ENCODE measurements around the gene SERINC5.
"Not testable (repeated sequence)": the region's sequence is repeated elsewhere in the genome, so short reads cannot be mapped to it uniquely, and the experiment has no call there.

The SERINC5 gene

DNA sequence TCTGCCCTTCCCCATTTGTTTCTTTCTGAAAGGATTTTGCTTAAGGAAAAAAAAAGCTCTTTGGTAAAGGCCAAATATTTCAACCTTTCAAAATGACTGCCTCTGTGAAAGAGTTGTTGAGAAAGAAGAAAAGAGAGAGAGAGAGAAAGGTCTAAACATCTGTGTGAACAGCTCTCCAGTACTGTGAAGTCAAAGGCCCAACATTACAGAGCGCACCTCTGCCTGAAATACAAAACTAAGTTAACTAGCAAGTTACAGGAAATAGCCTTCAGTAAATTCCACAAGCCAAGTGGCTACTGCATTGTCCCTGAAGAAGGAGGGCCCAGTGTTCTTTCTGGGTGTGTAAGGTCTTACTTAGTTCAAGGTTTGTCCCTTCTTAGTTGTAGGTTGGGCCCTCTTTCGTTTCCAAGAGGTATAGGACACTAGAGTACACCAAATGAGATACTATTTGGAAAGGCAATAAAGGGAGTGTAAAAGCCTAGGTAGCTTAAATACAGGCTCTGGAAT, 116.3 kb downstream of the SERINC5 start:
- DNase-seq (ENCODE audit: low read depth in 2 of 2) = no peak

DNA sequence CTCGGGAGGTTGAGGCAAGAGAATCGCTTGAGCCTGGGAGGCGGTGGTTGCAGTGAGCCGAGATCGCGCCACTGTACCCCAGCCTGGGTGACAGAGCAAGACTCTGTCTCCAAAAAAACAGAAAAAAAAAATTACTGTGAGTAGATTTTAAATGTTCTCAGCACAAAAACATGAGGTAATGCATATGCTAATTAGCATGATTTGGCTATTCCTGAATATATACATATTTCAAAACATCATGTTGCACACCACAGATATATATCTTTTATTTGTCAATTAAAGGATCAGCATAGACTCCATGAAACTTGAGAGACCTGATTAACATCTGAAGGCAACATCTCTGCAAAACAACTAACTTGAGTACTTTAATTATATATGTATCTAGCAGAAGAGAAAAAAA, 117.4 kb downstream of the SERINC5 start:
- no peak for DNase-seq (ENCODE audit: low read depth in 2 of 2)

DNA sequence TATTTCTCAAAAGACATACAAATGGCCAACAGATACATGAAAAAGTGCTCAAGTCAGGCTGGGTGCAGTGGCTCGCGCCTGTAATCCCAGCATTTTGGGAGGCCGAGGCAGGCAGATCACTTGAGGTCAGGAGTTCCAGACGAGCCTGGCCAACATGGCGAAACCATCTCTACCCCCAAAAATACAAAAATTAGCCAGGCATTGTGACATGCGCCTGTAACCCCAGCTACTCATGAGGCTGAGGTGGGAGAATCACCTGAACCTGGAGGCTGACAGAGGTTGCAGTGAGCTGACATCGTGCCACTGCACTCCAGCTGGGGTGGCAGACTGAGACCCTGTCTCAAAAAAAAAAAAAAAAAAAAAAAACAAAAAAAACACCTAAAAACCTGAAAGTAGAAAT, 119.0 kb downstream of the SERINC5 start:
- DNase-seq (ENCODE audit: low read depth in 2 of 2) = not testable (repeated sequence)

DNA sequence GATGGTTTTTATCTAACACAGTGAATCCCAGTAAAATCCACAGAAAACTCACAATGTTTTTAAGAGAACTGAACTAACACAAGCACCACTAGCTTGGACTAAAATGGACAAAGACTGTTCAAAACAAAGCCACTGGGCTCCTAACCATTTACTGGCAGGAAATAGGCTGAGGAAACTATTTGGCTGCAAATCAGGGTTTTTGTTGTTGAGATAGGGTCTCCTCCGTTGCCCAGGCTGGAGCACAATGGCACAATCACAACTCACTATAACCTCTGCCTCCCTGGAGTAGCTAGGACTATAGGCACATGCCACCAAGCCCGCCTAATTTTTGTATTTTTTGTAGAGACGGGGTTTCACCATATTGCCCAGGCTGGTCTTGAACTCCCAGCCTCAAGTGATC, 121.0 kb downstream of the SERINC5 start:
- no peak for DNase-seq (ENCODE audit: low read depth in 2 of 2)

DNA sequence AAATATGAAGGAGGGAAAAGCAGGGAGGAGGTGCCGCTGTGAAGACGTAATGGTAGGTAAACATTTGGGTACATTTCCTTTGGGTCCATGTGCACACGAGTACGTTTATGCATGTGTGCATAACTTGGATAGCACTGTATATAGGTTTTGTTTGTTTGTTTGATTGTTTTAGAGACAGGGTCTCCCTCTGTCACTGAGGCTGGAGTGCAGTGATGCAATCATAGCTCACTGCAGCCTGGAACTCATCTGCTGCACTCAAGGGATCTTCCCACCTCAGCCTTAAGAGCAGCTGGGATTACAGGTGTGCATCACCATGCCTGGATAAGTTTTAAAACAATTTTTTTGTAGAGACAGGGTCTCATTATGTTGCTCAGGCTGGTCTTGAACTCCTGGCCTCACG, 126.7 kb downstream of the SERINC5 start:
- no peak for DNase-seq (ENCODE audit: low read depth in 2 of 2)

DNA sequence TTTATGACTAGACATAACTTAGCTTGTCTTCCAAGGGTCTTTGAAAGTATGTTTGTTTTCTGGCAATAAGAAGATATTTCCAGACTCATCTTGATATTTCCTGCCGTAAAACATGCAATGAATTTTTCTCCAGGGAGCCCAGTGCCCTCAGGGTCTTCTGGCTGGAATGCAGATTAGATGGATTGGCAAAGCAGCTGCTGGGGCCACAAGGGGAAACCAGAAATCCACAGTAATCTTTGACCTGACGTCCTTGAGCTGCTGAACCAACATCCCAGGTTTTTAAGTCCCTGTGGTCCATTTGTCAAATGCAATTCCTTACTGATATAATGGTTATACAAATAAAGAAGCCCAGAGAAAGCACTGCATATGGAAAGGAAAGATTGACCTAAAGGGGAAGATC, 127.7 kb downstream of the SERINC5 start:
- DNase-seq (ENCODE audit: low read depth in 2 of 2) = peak in 1 of 2 experiments; percentile 19

DNA sequence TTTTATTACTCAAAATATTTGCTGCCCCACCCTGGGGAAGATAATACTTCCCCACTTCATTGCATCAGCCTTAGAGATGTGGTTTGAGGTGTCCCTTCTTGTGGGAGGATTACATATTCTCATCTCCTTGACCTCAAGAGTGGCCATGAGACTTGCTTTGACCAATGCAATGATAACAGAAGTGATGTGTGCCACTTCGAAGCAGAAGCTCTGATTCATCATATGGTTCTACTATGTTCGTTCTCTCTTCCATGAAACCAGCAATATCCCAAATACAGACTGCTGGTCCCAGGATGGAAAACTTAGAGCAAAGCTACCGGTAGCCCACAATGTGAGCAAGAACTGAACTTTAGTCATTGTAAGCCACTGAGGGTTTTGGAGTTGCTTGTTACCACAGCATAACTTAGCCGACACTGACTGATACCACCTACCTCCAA, 128.7 kb downstream of the SERINC5 start:
- no peak for DNase-seq (ENCODE audit: low read depth in 2 of 2)

DNA sequence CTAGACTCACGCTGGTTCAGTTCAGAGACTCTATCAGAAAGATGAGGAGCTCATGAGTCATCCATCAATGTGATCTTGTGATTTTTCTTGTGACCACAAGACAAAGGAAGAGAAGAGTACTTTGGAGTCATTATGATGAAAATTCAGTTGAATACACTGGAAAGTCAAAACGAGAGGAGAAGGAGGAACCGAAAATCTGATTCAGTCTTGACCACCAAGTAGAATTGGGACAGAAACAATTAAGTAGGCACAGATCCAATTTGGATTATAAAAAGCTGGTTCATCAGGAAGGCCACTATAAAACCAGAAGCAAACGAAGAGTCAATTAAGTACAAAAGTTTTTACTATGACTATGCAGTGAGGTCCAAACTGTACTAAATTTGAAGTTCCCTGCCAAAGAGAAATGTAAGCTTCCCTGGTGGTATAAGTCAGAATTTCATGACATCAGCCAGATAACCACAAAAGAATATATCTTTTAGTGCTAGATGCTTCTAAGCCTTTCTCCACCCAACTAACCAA, 129.8 kb downstream of the SERINC5 start:
- DNase-seq (ENCODE audit: low read depth in 2 of 2) = peak in 1 of 2 experiments; percentile 19

DNA sequence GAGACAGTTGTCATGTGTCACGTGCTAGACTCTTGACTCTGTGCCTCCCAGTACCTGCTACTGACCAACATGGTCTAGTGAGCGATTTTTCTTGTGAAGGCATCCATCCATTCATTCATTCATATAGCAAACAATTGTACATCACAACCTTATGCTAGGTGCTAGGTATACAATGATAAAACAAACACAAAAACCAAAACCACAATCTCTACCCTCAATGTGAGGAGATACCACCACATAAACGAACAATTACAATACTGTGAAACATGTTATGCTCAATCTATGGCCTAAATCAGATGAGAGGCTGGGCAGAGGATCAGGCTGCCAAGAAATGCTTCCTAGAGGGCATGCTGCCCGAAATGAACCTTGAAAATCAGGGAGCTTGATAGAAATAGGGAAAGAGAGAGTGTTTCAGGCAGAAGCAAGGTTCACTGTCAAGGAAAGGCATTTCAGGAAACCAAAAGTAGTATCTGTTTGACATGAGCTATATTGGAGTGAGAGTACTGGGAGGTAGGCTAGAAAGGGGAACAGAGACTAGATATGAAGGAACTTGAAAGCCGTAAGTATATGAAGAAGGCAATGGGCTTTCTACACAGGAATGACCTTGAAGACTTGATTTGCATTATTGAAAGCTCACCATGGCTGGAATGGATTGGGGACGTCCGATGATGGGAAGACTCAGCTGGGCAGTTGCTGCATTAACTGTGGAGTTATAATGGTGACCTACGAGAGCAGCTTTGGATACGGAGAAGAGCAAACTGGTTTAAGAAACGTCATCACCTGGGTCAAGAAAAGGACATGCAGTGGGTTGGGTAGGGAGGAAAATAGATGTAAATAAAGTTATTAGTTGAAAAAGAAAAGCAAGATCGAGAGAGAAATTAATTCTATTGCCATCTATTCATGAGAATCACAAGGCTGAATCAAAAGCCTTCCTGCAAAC, 130.6 kb downstream of the SERINC5 start:
- DNase-seq (ENCODE audit: low read depth in 2 of 2) = no peak

DNA sequence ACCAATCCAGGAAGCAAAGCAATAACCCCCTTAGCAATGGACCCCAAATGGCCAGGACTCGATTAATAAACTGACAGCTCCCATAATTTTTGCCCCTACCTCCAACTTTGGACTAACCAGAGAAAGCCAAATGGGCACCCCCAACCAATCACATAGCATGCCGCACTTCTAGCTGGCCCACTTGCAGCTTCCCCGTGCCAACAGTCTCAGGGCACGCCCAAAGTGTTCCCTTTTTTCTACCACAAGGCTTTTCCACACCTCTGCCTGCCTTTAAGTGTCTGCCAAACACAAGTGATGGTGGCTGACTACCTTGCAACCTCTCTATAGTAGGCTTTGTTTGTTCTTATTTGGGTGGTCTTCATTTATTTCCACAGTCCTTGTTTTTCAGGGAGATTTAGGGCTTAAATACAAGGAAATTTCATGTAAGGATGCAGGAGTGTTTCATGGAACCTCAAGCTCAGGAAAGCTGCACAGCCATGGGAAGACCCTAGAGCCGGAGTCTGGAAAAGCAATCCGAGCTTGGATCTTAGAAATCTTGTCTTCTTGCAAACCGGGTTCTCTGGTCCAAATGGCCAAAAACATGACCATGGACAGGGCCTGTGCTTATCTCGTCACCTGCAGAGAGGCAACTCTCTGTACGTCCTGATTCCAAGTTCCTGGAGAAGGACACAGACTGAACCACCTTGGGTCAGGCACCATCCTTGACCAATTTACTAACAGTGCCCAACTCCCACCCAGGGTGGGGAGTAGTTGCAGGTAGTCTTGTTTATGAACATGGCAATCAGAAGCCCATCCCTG, 131.5 kb downstream of the SERINC5 start:
- no peak for DNase-seq (ENCODE audit: low read depth in 2 of 2)

DNA sequence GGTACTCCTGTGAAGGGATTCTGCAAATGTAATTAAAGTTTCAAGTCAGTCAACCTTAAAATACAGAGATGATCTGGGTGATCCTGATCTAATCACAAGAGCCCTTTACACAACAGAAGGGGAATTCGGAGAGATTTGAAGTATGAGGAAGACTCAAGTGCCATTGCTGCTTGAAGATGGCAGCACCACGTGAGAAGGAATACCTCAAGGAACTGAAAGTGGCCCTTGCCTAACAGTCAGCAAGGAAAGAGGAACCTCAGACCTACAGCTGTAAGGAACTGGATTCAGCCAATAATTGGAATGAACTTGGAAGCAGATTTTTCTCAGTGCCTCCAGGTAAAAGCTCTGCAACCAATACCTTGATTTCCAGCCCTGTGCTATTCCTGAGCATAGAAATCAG, 133.3 kb downstream of the SERINC5 start:
- DNase-seq (ENCODE audit: low read depth in 2 of 2) = no peak

DNA sequence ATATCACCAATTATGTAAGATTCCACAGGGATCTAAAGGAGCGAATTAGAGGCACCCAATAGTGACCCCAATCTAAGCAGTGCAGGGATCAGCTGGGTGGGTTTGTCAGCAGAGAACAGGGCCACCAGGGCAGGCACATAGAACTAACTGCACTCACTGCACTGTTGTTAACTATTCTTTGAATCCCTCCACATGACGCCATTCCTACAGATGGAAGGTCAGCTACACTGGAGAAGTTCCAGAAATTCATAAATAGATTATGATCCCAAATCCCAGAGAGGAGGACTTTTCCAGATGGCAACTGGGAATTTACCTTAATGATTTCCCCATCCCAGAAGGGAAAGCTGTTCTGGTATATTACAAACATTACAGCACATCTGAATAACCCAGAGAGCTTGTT, 136.5 kb downstream of the SERINC5 start:
- no peak for DNase-seq (ENCODE audit: low read depth in 2 of 2)

DNA sequence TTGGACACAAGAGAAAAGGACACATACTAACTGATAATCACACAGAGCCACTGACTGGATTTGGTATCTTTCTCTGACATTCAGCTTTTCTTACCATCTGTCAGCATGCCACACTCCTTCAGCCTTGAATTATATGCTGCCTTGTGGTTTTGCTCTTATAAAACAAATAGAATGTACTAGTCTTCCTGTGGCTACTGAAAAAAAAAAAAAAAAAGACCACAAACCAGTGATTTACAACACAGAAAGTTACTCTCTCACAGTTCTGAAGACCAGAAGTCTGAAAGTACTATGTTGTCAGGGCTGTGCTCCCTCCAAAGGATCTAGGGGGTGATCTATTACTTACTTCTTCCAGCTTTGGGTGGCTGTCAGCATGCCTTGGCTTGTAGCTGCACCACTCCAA, 138.4 kb downstream of the SERINC5 start:
- DNase-seq (ENCODE audit: low read depth in 2 of 2) = no peak

DNA sequence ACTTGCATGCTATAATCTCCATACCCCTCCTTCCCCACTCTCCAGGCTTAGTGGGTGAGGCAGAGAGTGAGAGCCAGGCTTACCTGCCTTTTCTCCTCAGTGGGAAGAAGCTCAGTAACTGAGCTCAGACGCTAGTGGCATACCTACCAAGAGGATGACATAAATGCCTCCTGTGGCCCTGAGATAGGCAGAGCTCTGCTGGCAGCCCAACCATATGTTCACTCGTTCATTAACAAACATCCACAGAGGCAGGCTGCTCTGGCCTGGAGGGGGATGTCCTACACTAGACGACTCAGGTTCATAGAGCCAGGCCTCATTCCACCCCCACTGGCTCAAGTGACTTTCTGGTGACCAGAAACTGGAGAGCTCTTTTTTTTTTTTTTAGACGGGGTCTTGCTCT, 139.4 kb downstream of the SERINC5 start:
- DNase-seq (ENCODE audit: low read depth in 2 of 2) = no peak

DNA sequence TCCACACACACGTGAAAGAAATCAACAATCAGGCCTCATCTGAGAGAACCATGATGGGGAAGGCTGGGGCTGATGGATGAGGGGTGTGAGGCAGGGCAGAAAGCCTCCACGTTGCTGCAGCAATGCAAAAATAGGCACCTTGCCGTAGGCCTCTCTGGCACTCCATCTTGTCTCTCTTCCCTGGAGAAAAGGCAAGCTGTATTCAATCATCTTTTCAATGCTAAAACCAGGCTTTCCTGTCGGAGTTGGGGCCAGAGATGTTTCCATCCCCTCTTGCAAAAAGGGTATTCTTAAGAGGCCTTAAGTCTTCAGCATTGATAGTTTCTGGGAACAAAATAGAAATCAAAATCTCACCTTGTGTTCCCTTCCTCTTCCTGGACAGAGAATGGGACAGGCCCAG, 139.8 kb downstream of the SERINC5 start:
- no peak for DNase-seq (ENCODE audit: low read depth in 2 of 2)

DNA sequence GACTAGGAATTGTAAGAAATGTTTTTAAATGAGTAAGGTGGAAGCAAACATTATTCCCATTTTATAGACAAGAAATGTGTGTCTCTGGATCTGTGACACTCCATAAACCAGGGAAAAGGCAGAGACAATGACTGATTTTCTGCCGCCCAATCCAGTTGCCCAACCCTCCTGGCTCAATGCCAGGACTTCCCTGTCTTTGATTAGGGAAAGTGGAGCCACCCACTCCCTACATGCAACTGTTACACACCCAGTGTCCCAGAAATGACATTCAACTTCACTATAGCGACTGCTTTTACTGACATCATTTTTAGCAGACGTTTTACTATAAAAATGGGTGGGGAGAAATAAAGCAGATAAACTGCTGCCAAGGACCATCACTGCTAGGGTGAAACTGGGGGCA, 141.0 kb downstream of the SERINC5 start:
- DNase-seq (ENCODE audit: low read depth in 2 of 2) = no peak

DNA sequence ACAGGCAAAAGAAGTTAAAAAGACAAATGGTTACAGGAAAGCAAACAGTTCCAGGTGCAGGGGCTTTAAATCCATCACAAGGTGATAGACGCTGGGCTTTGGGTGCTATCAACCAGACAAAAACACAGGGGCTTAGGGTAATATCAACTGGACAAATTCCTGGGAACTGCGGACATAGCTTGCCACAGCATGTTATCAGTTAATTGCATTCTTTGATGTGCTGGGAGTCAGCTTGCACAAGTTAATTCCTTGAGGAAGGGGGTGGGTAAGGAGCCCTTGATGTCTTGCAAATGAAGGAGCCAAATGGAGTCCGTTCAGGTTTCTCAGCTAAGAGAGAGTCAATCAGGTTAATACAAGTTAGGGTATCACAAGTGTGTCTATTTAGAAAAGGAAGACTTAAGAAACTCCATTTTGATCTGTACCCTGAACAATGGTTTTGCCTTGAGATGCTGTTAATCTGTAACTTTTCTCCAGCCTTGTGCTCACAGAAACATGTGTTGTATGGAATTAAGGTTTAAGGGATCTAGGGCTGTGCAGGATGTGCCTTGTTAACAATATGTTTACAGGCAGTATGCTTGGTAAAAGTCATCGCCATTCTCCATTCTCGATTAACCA, 144.4 kb downstream of the SERINC5 start:
- not testable (repeated sequence) for DNase-seq (ENCODE audit: low read depth in 2 of 2)

DNA sequence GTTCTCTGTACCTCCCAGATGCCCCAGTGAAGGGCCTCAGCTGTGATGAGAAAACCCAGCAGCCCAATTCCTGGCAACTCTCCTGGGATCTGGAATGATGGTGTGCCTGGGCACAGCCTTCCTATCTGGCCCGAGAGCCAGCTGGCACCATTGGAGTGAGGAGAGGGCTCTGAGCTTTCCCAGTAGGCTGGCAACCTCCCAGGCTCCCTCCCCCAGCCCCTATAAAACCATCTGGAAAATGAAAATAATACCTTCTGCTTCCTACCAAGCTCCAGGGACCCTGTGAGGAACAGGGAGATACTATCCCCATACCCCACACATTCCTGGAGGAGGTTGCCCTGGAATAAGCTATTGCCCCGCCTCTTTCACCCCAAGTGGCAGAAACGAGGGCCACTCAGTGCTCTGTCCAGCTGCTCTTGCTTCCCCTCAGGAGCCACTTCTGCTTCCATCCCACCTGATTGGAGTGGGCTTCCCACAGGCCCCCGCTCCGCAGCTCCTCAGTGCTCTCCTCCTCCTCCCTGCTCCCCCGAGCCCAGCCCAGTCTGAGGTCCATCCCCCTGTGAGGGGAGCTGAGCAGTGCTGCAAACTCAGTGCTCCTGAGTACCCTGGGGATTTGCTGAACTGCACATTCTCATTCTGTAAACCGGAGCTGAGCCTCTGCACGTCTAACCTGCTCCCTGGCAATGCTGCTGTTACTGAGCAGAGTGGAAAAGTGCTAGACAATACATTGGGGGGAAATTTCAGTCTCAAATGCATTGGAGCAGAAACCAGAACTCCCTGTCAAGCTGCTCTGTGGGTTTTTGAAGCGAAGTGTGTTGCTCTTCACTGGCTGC, 146.0 kb downstream of the SERINC5 start:
- DNase-seq (ENCODE audit: low read depth in 2 of 2) = no peak

DNA sequence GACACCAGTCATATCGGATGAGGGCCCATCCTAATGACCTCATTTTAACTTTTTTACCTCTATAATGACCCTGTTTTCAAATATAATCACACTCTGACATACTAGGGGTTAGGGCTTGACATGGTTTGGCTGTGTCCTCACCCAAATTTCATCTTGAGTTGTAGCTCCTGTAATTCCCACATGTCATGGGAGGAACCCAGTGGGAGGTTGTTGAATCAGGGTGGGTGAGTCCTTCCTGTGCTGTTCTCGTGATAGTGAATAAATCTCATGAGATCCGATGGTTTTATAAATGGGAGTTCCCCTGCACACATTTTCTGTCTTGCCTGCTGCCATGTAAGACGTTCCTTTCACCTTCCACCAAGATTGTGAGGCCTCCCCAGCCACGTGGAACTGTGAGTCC, 148.9 kb downstream of the SERINC5 start:
- no peak for DNase-seq (ENCODE audit: low read depth in 2 of 2)

DNA sequence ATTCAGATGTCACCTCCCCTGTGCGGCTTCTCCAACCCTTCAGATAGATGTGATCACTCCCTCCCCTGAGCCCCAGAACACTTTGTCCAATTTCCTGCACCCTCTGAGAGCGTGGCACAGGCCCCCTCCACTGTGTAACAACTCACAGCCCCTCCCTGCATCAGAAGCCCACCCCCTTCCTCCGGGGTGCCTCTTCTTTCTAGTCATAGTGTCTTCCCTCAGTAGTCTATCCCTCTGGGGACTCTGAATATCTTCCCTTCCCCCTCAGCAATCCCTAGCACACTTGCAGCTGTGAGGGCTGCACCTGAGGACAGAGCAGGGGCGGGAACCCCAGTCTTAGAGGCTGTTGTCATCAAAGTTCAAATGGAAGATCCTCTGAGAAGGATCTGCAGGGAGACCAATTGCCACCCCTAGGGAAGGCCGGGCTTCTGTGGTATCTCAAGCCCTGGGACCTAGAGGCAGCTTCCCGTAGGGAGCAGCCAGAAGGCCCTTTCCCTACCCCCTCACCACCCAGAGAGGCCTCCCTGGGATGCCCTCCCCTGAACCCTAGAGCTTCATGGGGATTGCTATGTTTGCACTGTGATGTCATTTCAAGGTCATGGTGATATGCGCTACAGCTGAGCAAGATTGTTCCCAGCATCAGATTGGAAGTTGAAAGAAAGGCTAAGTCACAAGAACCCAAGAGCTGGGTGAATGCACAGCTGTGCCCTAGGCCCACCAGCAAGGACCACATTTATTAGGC, 150.0 kb downstream of the SERINC5 start:
- no peak for DNase-seq (ENCODE audit: low read depth in 2 of 2)

Measured in fibroblast of skin of left biceps (primary cell).